ENCODE measurements around the gene RDM1. TPM values are rescaled to one million over a fixed set of nuclear protein-coding genes. Genes with fewer than 3 reads are reported as not detected.

The RDM1 gene
- total and polyA plus RNA-seq, 2 donors: 0.14 to 1.2 TPM

GRCh38 chr17:35917519-35918213, 12.9 kb downstream of the RDM1 start:
- Histone ChIP-seq H3K4me1 (ENCODE audit: insufficient read depth) (no peaks in the 10 kb centered on the region), H3K4me3 (ENCODE audit: low read depth, low read length) (no peak overlapping the region), H3K27ac (ENCODE audit: low read depth) (no peak overlapping the region), H3K36me3 (ENCODE audit: insufficient read depth) (no peaks in the 10 kb centered on the region)
- 93% methylated on average over 29 of the region's 29 CpGs for WGBS
- no peak for DNase-seq (ENCODE audit: extremely low spot score)

- no peak for DNase-seq (ENCODE audit: extremely low spot score)
- Histone ChIP-seq H3K27ac (ENCODE audit: low read depth) (no peak overlapping the region), H3K36me3 (ENCODE audit: insufficient read depth) (no peaks in the 10 kb centered on the region), H3K4me3 (ENCODE audit: low read depth, low read length) (no peak overlapping the region), H3K4me1 (ENCODE audit: insufficient read depth) (no peaks in the 10 kb centered on the region)
- WGBS: 69% methylated on average over 3 of the region's 3 CpGs
Observed at GRCh38 chr17:35915153-35915964, 15.2 kb downstream of the RDM1 start.

GRCh38 chr17:35914354-35914753, 16.2 kb downstream of the RDM1 start:
- no peaks in the 10 kb centered on the region for H3K4me1 ChIP-seq (ENCODE audit: insufficient read depth)
- H3K36me3 ChIP-seq (ENCODE audit: insufficient read depth): no peaks in the 10 kb centered on the region
- H3K27ac ChIP-seq (ENCODE audit: low read depth): no peak overlapping the region
- DNase-seq (ENCODE audit: extremely low spot score): no peak
- 97% methylated on average over 1 of the region's 1 CpG for WGBS
- H3K4me3 ChIP-seq (ENCODE audit: low read depth, low read length): no peak overlapping the region

DNA sequence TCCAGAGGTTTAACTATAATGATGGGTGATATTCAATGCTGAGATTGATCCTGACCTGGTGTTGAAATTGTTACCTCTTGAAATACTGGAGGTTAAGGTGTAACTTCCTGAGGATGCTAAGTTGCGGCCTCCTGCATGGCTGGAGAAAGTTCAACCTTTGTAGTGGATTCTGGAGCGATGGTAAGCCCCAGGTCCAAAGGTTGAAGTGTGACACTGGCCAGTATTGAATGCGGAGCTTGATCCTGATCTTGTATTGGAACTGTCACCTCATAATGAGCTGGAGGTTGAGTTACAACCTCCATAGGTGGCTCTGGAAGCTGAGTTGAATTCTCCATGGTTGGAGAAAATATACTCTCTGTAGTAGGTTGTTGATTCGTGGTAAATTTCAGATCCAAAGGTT, 17.0 kb downstream of the RDM1 start:
- no peaks in the 10 kb centered on the region for H3K36me3 ChIP-seq (ENCODE audit: insufficient read depth)
- 86% methylated on average over 4 of the region's 4 CpGs for WGBS
- no peak for DNase-seq (ENCODE audit: extremely low spot score)
- H3K4me1 ChIP-seq (ENCODE audit: insufficient read depth): no peaks in the 10 kb centered on the region
- no peak overlapping the region for H3K4me3 ChIP-seq (ENCODE audit: low read depth, low read length)
- H3K27ac ChIP-seq (ENCODE audit: low read depth): no peak overlapping the region

DNA sequence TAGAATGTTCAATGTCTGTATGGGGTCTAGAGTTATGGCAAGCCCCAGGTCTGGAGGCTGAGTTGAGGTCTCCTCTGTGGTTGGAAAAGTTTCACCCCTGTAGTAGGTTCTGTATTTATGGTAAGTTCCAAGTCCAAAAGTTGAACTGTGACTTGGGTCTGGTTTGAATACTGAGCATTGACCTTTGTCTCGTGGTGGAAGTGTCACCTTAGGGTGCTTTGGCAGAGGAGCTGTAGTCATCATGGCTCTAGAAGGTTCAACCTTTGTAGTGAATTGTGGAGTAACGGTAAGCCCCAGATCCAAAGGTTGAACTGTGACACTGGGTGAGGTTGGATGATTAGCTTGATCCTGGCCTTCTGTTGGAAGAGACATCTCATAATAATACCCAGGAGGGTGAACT, 17.6 kb downstream of the RDM1 start:
- Histone ChIP-seq H3K4me1 (ENCODE audit: insufficient read depth) (no peaks in the 10 kb centered on the region), H3K4me3 (ENCODE audit: low read depth, low read length) (no peak overlapping the region), H3K36me3 (ENCODE audit: insufficient read depth) (no peaks in the 10 kb centered on the region), H3K27ac (ENCODE audit: low read depth) (no peak overlapping the region)
- WGBS: 81% methylated on average over 2 of the region's 2 CpGs
- DNase-seq (ENCODE audit: extremely low spot score): no peak

DNA sequence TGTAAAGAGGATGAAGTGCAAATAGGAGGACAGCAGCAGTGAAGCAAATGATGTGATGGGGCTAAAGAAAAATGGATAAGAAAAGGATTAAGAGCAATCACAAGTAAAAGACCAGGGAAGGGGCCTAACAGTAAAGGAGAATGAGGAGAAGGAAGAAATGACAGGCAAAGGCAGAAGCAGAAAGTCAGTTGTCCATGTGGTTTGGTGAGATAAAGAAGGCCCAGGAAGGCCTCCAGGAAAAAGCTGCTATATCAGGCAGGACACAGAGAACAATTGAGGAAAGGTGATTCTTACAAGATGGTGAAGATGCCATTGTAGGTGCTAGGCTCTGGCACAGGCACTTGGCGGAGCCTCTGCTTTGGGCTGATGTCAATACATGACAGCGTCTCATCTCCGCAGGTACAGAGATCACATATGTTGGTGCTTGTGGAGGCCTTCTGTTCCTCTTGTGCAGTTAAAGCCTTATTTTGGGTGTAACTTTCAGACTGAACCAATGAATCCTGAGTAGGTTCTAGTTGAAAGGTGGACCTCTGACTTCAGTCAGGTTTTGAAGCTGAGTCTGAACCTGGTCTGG, 18.1 kb downstream of the RDM1 start:
- H3K4me3 ChIP-seq (ENCODE audit: low read depth, low read length): no peak overlapping the region
- no peak for DNase-seq (ENCODE audit: extremely low spot score)
- no peaks in the 10 kb centered on the region for H3K36me3 ChIP-seq (ENCODE audit: insufficient read depth)
- no peak overlapping the region for H3K27ac ChIP-seq (ENCODE audit: low read depth)
- WGBS: 97% methylated on average over 3 of the region's 3 CpGs
- H3K4me1 ChIP-seq (ENCODE audit: insufficient read depth): no peaks in the 10 kb centered on the region

DNA sequence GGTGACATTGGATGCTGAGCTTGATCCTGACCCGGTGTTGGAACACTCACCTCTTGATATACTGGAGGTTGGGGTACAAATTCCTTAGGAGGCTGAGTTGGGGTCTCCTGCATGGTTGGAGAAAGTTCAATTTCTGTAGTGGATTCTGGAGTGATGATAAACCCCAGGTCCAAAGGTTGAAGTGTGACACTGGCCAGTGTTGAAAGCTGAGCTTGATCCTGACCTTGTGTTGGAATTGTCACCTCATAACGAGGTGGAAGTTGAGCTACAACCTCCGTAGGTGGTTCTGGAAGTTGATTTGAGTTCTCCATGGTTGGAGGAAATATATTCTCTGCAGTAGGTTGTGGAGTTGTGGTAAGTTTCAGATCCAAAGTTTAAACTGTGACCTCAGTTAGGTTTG, 21.2 kb downstream of the RDM1 start:
- Histone ChIP-seq H3K36me3 (ENCODE audit: insufficient read depth) (no peaks in the 10 kb centered on the region), H3K4me3 (ENCODE audit: low read depth, low read length) (no peak overlapping the region), H3K27ac (ENCODE audit: low read depth) (no peak overlapping the region), H3K4me1 (ENCODE audit: insufficient read depth) (no peaks in the 10 kb centered on the region)
- 77% methylated on average over 3 of the region's 3 CpGs for WGBS
- DNase-seq (ENCODE audit: extremely low spot score): no peak

GRCh38 chr17:35907691-35908090, 22.9 kb downstream of the RDM1 start:
- Histone ChIP-seq H3K36me3 (ENCODE audit: insufficient read depth) (no peaks in the 10 kb centered on the region), H3K4me1 (ENCODE audit: insufficient read depth) (no peaks in the 10 kb centered on the region), H3K4me3 (ENCODE audit: low read depth, low read length) (no peak overlapping the region), H3K27ac (ENCODE audit: low read depth) (no peak overlapping the region)
- no peak for DNase-seq (ENCODE audit: extremely low spot score)
- WGBS: 60% methylated on average over 5 of the region's 5 CpGs

DNA sequence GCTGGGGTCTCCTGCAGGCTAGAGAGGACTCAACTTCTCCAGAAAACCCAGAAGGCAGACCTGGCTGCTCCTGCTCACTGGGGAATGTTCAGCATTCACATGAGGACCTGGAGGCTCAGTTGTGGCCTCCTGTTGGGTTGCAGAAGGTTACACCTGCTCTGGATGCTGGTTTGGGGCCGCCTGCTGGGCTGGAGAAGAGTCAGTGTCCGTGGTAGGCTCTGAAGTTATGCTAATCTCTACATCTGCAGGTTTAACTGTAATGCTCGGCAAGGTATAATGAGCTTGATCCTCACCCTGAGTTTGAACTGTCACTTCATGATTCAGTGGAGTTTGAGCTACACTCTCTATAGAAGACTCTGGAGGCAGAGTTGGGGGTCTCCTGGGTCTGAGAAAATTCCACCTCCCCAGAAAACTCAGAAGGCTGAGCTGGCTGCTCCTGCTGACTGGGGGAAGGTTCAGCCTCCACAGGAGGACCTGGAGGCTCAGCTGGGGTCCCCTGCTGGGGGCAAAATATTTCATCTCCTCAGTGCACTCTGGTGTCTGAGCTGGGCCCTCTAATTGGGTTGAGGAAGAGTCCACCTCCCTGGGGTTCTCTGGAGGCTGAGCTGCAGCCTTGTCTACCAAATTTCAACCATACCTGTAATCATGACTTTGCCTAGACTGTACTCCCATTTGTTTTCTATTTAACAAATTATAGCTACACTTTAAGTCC, 23.5 kb downstream of the RDM1 start:
- Histone ChIP-seq H3K4me1 (ENCODE audit: insufficient read depth) (no peaks in the 10 kb centered on the region), H3K27ac (ENCODE audit: low read depth) (no peak overlapping the region), H3K36me3 (ENCODE audit: insufficient read depth) (no peaks in the 10 kb centered on the region), H3K4me3 (ENCODE audit: low read depth, low read length) (no peak overlapping the region)
- DNase-seq (ENCODE audit: extremely low spot score): no peak
- WGBS: 70% methylated on average over 3 of the region's 3 CpGs

DNA sequence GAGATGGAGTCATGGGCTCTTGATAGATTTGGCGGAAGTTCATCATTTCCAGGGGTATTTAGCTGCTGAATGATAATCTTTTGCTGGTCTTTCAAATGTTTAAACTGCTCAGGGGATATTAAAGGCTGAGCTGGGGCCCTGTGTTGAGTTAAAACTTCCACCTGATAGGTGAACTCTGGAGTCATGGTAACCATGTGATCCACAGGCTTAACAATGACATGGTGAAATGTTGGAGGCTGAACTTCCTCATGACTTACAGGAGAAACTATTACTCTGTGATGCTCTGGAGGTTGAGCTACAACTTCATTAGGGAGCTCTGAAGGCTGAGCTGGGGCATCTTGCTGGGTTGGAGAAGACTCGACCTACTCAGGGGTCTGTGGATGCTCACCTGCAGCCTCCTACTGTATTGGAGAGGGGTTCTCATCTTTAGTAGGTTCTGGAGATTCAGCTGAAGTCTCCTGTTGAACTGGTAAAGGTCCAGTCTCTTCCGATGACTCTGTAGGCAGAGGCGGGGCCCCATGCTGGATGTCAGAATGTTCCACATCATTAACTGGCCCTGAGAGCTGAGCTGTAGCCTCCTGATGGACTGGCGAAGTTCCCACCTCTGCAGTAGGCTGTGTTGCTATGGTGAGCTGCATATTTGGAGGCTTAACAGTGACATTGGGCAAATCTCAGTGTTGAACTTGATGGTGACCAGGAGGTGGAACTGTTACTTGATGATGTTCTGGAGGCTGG, 24.2 kb downstream of the RDM1 start:
- Histone ChIP-seq H3K36me3 (ENCODE audit: insufficient read depth) (no peaks in the 10 kb centered on the region), H3K4me1 (ENCODE audit: insufficient read depth) (no peaks in the 10 kb centered on the region), H3K4me3 (ENCODE audit: low read depth, low read length) (no peak overlapping the region), H3K27ac (ENCODE audit: low read depth) (no peak overlapping the region)
- no peak for DNase-seq (ENCODE audit: extremely low spot score)
- 79% methylated on average over 5 of the region's 5 CpGs for whole genome bisulfite sequencing

GRCh38 chr17:35903451-35903850, 27.1 kb downstream of the RDM1 start:
- H3K4me1 ChIP-seq (ENCODE audit: insufficient read depth): no peaks in the 10 kb centered on the region
- H3K4me3 ChIP-seq (ENCODE audit: low read depth, low read length): no peak overlapping the region
- 93% methylated on average over 5 of the region's 5 CpGs for WGBS
- no peak overlapping the region for H3K27ac ChIP-seq (ENCODE audit: low read depth)
- no peaks in the 10 kb centered on the region for H3K36me3 ChIP-seq (ENCODE audit: insufficient read depth)
- DNase-seq (ENCODE audit: extremely low spot score): no peak

DNA sequence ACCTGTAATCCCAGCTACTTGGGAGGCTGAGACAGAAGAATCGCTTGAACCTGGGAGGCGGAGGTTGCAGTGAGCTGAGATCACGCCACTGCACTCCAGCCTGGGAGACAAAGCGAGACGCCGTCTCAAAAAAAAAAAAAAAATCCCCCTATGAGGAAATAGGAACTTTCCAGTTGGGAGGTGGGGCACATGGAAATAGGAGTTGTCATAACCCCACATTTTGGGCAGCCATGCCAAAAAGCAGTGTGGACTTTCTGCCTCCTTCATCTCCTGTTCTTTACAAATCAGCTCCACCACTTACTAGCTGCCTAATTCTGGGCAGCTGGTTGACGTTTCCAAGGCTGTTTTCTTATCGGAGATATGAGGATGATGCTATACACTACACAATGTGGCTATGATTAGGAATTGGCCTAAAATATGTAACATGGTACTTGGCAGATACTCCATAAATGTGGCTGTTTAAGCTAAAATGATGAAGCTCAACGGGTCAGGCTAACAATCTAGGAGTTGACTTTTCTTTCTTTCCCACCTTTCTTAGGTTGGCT, 28.9 kb downstream of the RDM1 start:
- no peak overlapping the region for H3K27ac ChIP-seq (ENCODE audit: low read depth)
- no peaks in the 10 kb centered on the region for H3K36me3 ChIP-seq (ENCODE audit: insufficient read depth)
- H3K4me3 ChIP-seq (ENCODE audit: low read depth, low read length): no peak overlapping the region
- 75% methylated on average over 9 of the region's 9 CpGs for WGBS
- no peaks in the 10 kb centered on the region for H3K4me1 ChIP-seq (ENCODE audit: insufficient read depth)
- no peak for DNase-seq (ENCODE audit: extremely low spot score)
